WTC11 (cell line): ENCODE results near the gene BICDL2. TPM values are rescaled to one million over a fixed set of nuclear protein-coding genes. Genes with fewer than 3 reads are reported as not detected.

Source experiments
- AFF4 ChIP-seq: sonication (generic); formaldehyde crosslinking; IDR thresholded peaks from 2 replicates; pipeline ENCODE4 v1.8.1; 2023; ENCODE audit warnings: mild to moderate bottlenecking, missing genetic modification reagents, borderline replicate concordance
- ATF1 ChIP-seq: sonication (generic); formaldehyde crosslinking; IDR thresholded peaks from 2 replicates; pipeline ENCODE4 v1.8.1; 2023; ENCODE audit warnings: mild to moderate bottlenecking, moderate library complexity, missing genetic modification reagents
- ATF3 ChIP-seq: sonication (generic); formaldehyde crosslinking; conservative IDR thresholded peaks from 2 replicates; pipeline ENCODE4 v1.8.1; 2022; ENCODE audit warnings: mild to moderate bottlenecking, missing genetic modification reagents
- ATF6 ChIP-seq: sonication (generic); formaldehyde crosslinking; IDR thresholded peaks from 2 replicates; pipeline ENCODE4 v1.8.1; 2023; ENCODE audit warnings: mild to moderate bottlenecking, missing genetic modification reagents
- CBFB ChIP-seq: sonication (generic); formaldehyde crosslinking; IDR thresholded peaks from 2 replicates; pipeline ENCODE4 v1.8.1; 2022; ENCODE audit warnings: mild to moderate bottlenecking, low read depth, missing genetic modification reagents
- CREB1 ChIP-seq: sonication (generic); formaldehyde crosslinking; IDR thresholded peaks from 2 replicates; pipeline ENCODE4 v1.8.0; 2023; ENCODE audit warnings: mild to moderate bottlenecking, missing genetic modification reagents
- FOXJ3 ChIP-seq: sonication (generic); formaldehyde crosslinking; IDR thresholded peaks from 2 replicates; pipeline ENCODE4 v1.9.0; 2021; ENCODE audit warnings: missing genetic modification reagents, mild to moderate bottlenecking, borderline replicate concordance
- IRF2 ChIP-seq: sonication (generic); formaldehyde crosslinking; IDR thresholded peaks from 2 replicates; pipeline ENCODE4 v1.8.0; 2022; ENCODE audit warnings: low read depth, missing genetic modification reagents, borderline replicate concordance
- KAT7 ChIP-seq: sonication (generic); formaldehyde crosslinking; IDR thresholded peaks from 2 replicates; pipeline ENCODE4 v1.8.1; 2023; ENCODE audit warnings: missing genetic modification reagents, mild to moderate bottlenecking, borderline replicate concordance
- MLX ChIP-seq: sonication (generic); formaldehyde crosslinking; IDR thresholded peaks from 2 replicates; pipeline ENCODE4 v1.8.1; 2023; ENCODE audit warnings: mild to moderate bottlenecking, missing genetic modification reagents, moderate library complexity
- MXD4 ChIP-seq: fragments of 250-450 bp; sonication (Bioruptor Pico); IDR thresholded peaks from 2 replicates; pipeline ENCODE4 v1.8.0; 2021; ENCODE audit warnings: mild to moderate bottlenecking, moderate library complexity, borderline replicate concordance
- MYBL2 ChIP-seq: sonication (generic); formaldehyde crosslinking; IDR thresholded peaks from 2 replicates; pipeline ENCODE4 v1.8.1; 2023; ENCODE audit warnings: mild to moderate bottlenecking, moderate library complexity, missing genetic modification reagents
- NFATC4 ChIP-seq: fragments of 250-450 bp; sonication (Bioruptor Pico); IDR thresholded peaks from 2 replicates; pipeline ENCODE4 v1.9.0; 2021; ENCODE audit warnings: mild to moderate bottlenecking
- NFYB ChIP-seq: sonication (generic); formaldehyde crosslinking; conservative IDR thresholded peaks from 2 replicates; pipeline ENCODE4 v1.8.0; 2022; ENCODE audit warnings: low read depth, missing genetic modification reagents
- NR1H2 ChIP-seq: sonication (generic); formaldehyde crosslinking; IDR thresholded peaks from 2 replicates; pipeline ENCODE4 v1.9.0; 2021; ENCODE audit warnings: mild to moderate bottlenecking, moderate library complexity, missing genetic modification reagents
- OVOL2 ChIP-seq: fragments of 250-450 bp; sonication (Bioruptor Pico); IDR thresholded peaks from 2 replicates; pipeline ENCODE4 v1.9.0; 2021; ENCODE audit warnings: mild to moderate bottlenecking, borderline replicate concordance
- SMAD3 ChIP-seq: sonication (generic); formaldehyde crosslinking; IDR thresholded peaks from 2 replicates; pipeline ENCODE4 v1.8.0; 2022; ENCODE audit warnings: missing genetic modification reagents, mild to moderate bottlenecking, borderline replicate concordance
- SMAD4 ChIP-seq: sonication (generic); formaldehyde crosslinking; IDR thresholded peaks from 2 replicates; pipeline ENCODE4 v1.8.0; 2022; ENCODE audit warnings: mild to moderate bottlenecking, missing genetic modification reagents
- SOX15 ChIP-seq: fragments of 250-450 bp; sonication (Bioruptor Pico); IDR thresholded peaks from 2 replicates; pipeline ENCODE4 v1.9.0; 2021; ENCODE audit warnings: mild to moderate bottlenecking
- SP1 ChIP-seq: sonication (generic); formaldehyde crosslinking; conservative IDR thresholded peaks from 2 replicates; pipeline ENCODE4 v1.8.1; 2022; ENCODE audit warnings: missing genetic modification reagents
- TEAD1 ChIP-seq: sonication (generic); formaldehyde crosslinking; IDR thresholded peaks from 2 replicates; pipeline ENCODE4 v1.8.0; 2022; ENCODE audit warnings: mild to moderate bottlenecking, missing genetic modification reagents
- TP53 ChIP-seq: sonication (generic); formaldehyde crosslinking; IDR thresholded peaks from 2 replicates; pipeline ENCODE4 v1.8.1; 2023; ENCODE audit warnings: mild to moderate bottlenecking, missing genetic modification reagents
- ZNF219 ChIP-seq: sonication (generic); formaldehyde crosslinking; IDR thresholded peaks from 2 replicates; pipeline ENCODE4 v1.8.0; 2023; ENCODE audit warnings: missing genetic modification reagents, mild to moderate bottlenecking, borderline replicate concordance
- ZNF232 ChIP-seq: sonication (generic); formaldehyde crosslinking; IDR thresholded peaks from 2 replicates; pipeline ENCODE4 v1.8.0; 2022; ENCODE audit warnings: mild to moderate bottlenecking, missing genetic modification reagents
- ZNF263 ChIP-seq: sonication (generic); formaldehyde crosslinking; IDR thresholded peaks from 2 replicates; pipeline ENCODE4 v1.8.1; 2022; ENCODE audit warnings: low read depth, mild to moderate bottlenecking, moderate library complexity, missing genetic modification reagents
- ZNF396 ChIP-seq: fragments of 250-450 bp; sonication (Bioruptor Pico); IDR thresholded peaks from 2 replicates; pipeline ENCODE4 v1.8.0; 2021; ENCODE audit warnings: mild to moderate bottlenecking, moderate library complexity, borderline replicate concordance
- ZNF671 ChIP-seq: fragments of 250-450 bp; sonication (Bioruptor Pico); IDR thresholded peaks from 2 replicates; pipeline ENCODE4 v1.8.0; 2021; ENCODE audit warnings: mild to moderate bottlenecking
- ZSCAN18 ChIP-seq: fragments of 250-450 bp; sonication (Bioruptor Pico); IDR thresholded peaks from 2 replicates; pipeline ENCODE4 v2.1.2; 2022; ENCODE audit warnings: mild to moderate bottlenecking, moderate library complexity
- total RNA-seq: library from RNA; stranded (reverse); gene quantifications from 3 replicates; pipeline ENCODE4 v1.2.3, GENCODE V29; 2021

BICDL2 gene
- total RNA-seq, 1 experiment from 2014 or later = 28.2 TPM

- TF ChIP-seq MLX (CRISPR knock-in tag) (no peak), IRF2 (CRISPR knock-in tag) (no peak), ATF3 (no peak), SMAD3 (CRISPR knock-in tag) (no peak), SMAD4 (no peak), ATF6 (CRISPR knock-in tag) (no peak), ZNF671 (CRISPR knock-in tag) (no peak), NFATC4 (CRISPR knock-in tag) (no peak; the same call in 1 of the 2 replicates), ZNF219 (CRISPR knock-in tag) (no peak), KAT7 (CRISPR knock-in tag) (peak; percentile 98), MXD4 (CRISPR knock-in tag) (no peak), ATF1 (CRISPR knock-in tag) (no peak), SP1 (CRISPR knock-in tag) (peak; percentile 78), SOX15 (CRISPR knock-in tag) (no peak), FOXJ3 (CRISPR knock-in tag) (peak; percentile 17; the same call in 1 of the 2 replicates), TP53 (CRISPR knock-in tag) (no peak), AFF4 (CRISPR knock-in tag) (0 out of 2 replicates have a peak, but pooled peaks have one; percentile 31), MYBL2 (CRISPR knock-in tag) (no peak), OVOL2 (CRISPR knock-in tag) (no peak), ZSCAN18 (CRISPR knock-in tag) (no peak), CBFB (no peak), NFYB (CRISPR knock-in tag) (no peak), NR1H2 (CRISPR knock-in tag) (no peak), ZNF232 (CRISPR knock-in tag) (no peak), TEAD1 (peak; percentile 98), CREB1 (CRISPR knock-in tag) (no peak), ZNF396 (CRISPR knock-in tag) (no peak), ZNF263 (CRISPR knock-in tag) (no peak)
Measured at GRCh38 chr16:3007957-3008689, 28.6 kb downstream of the BICDL2 start (continued).
